Upper lobe of right lung (tissue), 1 donor: Measurements from ENCODE around the gene CAMSAP1. TPM values are rescaled to one million over a fixed set of nuclear protein-coding genes. Genes with fewer than 3 reads are reported as not detected.
A peak's percentile ranks its signal among the peaks of the same experiment; 100 is the strongest.

Experiments used
- ATAC-seq: fragments of 200-7000 bp; cut with Tn5 transposase; one replicate; pipeline ENCODE4 v1.9.1; 2020; ENCODE audit warnings: mild to moderate bottlenecking, moderate library complexity
- DNase-seq: peaks from one replicate; pipeline ENCODE4 v3.0.0-alpha.2; 2020
- H3K27ac ChIP-seq: fragments of 200-600 bp; one replicate; pipeline ENCODE4 v1.8.0; 2022
- H3K27me3 ChIP-seq: fragments of 200-600 bp; one replicate; pipeline ENCODE4 v1.8.0; 2022; ENCODE audit warnings: mild to moderate bottlenecking
- H3K36me3 ChIP-seq: fragments of 200-600 bp; one replicate; pipeline ENCODE4 v1.8.0; 2022
- H3K4me1 ChIP-seq: fragments of 200-600 bp; one replicate; pipeline ENCODE4 v1.8.0; 2022
- H3K4me3 ChIP-seq: fragments of 200-600 bp; one replicate; pipeline ENCODE4 v1.8.0; 2022; ENCODE audit warnings: mild to moderate bottlenecking
- H3K9me3 ChIP-seq: fragments of 200-600 bp; one replicate; pipeline ENCODE4 v1.8.0; 2022
- CTCF ChIP-seq: fragments of 200-600 bp; IDR thresholded peaks from one replicate; pipeline ENCODE4 v1.8.0; 2022; ENCODE audit warnings: antibody characterized with exemption
- intact Hi-C: fragments of 100-400 bp; cut with DNase I; formaldehyde crosslinking; loops from one replicate; pipeline ENCODE4 v1.11.0; 2022
- total RNA-seq: library from RNA; stranded (reverse); fragmentation: NEBNext Ultra II Directional; extraction: Animal tissue kit (Norgen Biotek cat#: 25700); gene quantifications from one replicate; pipeline ENCODE4 v1.2.1, GENCODE V29; 2021
- donor health status: DM: no; HTN: yes; CAD: no; lungs with severe emphysema.

CAMSAP1 gene
- total RNA-seq, 1 donor from 2014 or later, result 26.5 TPM

- peaks cover 4% of the 10 kb centered on the region for H3K9me3 ChIP-seq
- H3K36me3 ChIP-seq, result peaks cover 6% of the 10 kb centered on the region
- no peak for TF ChIP-seq CTCF
- peaks cover 27% of the 10 kb centered on the region for H3K4me1 ChIP-seq
- H3K27ac ChIP-seq, result no peak overlapping the region
- no peak for DNase-seq
- no peak for ATAC-seq
- H3K27me3 ChIP-seq, result no peaks in the 10 kb centered on the region
- intact Hi-C loops, result no loop called here
- H3K4me3 ChIP-seq, result no peak overlapping the region
Measured at GRCh38 chr9:135910216-135910615, 2.9 kb upstream of the CAMSAP1 start.

DNA sequence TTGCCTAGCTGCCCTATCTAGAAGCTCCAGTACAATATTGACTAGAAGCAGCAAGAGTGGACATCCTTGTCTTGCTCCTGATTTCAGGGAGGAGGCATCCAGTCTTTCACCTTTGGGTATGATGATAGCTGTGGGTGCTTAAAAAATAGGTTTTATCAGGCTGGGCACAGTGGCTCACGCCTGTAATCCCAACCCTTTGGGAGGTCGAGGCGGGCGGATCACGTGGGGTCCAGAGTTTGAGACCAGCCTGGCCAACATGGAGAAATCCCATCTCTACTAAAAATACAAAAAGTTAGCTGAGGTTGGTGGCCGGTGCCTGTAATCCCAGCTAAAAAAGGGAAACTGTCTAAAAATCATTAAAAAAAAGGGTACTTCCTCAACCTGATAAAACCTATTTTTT is 2.0 kb upstream of the CAMSAP1 start:
- DNase-seq (peak; percentile 37), ATAC-seq (no peak)
- H3K4me1 ChIP-seq, result peaks cover 30% of the 10 kb centered on the region
- intact Hi-C loops, result no loop called here
- H3K36me3 ChIP-seq, result peaks cover 6% of the 10 kb centered on the region
- H3K9me3 ChIP-seq, result no peaks in the 10 kb centered on the region
- no peak for TF ChIP-seq CTCF
- H3K27ac ChIP-seq, result no peak overlapping the region
- no peaks in the 10 kb centered on the region for H3K27me3 ChIP-seq
- H3K4me3 ChIP-seq, result peak overlapping the region; percentile 76

GRCh38 chr9:135908754-135909204 is 1.4 kb upstream of the CAMSAP1 start:
- intact Hi-C loops, result no loop called here
- no peak for ATAC-seq
- Histone ChIP-seq H3K4me3 (peak overlapping the region; percentile 76), H3K27ac (peak overlapping the region; percentile 82), H3K27me3 (no peaks in the 10 kb centered on the region), H3K36me3 (peaks cover 3% of the 10 kb centered on the region), H3K4me1 (peaks cover 30% of the 10 kb centered on the region), H3K9me3 (no peaks in the 10 kb centered on the region)
- TF ChIP-seq CTCF, result no peak
- peak; percentile 71 for DNase-seq

DNA sequence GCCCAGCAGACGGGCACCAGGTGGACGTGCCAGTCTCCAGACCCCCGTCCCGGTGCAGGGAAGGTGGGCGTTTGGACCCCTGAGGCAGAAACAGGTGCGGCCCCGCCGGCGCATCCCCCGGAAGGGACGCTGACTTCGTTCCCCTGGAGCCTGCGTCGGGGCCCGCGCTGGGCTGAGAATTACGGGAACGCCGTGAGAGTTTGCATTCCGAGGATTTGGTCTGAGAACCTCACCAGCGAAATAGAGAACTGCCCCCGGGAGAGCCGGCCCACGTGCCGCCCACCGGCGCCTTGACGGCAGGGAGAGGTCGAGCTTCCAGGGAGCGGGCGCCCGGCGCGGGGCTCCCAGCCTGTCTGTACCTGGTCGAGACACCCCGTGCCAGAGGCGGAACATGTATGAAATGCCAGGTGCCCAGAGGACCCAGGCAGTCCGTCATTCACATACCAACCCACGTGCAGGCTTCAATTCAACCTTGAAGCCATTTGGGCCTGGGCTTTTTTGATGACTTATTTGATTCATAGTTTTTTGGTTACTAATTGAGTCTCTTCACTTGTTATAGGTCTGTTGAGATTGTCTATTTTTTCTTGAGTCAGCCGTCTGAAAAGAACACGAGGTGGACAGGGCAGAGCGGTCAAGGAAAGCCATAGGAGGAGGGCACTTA is 877 bp upstream of the CAMSAP1 start:
- H3K27me3 ChIP-seq, result no peaks in the 10 kb centered on the region
- H3K36me3 ChIP-seq, result no peaks in the 10 kb centered on the region
- DNase-seq, result no peak
- peak overlapping the region; percentile 76 for H3K4me3 ChIP-seq
- peak overlapping the region; percentile 82 for H3K27ac ChIP-seq
- intact Hi-C loops, result no loop called here
- no peak for TF ChIP-seq CTCF
- no peaks in the 10 kb centered on the region for H3K9me3 ChIP-seq
- ATAC-seq, result no peak
- peaks cover 30% of the 10 kb centered on the region for H3K4me1 ChIP-seq

DNA sequence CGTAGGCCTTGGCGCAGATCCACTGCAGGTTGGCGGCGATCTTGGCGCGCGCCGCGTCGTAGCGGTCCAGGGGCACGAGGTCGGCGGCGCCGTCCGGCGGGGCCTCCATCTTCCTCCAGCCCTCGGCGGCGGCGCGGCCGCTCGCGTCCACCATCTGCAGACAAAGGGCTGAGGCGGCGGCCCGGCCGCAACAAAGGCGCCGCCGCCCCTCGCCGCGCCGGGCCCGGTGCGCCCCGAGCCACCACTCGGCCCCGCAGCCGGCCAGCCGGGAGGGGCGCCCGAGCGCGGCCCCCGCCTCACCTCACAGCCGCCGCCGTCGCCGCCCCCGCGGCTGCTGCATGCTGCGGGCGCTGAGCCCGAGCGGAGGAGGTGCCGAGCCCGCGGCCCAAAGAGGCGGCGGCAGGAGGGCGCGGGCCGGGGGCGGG is 328 bp downstream of the CAMSAP1 start:
- H3K4me3 ChIP-seq, result peak overlapping the region; percentile 66
- H3K9me3 ChIP-seq, result no peaks in the 10 kb centered on the region
- DNase-seq, result peak; percentile 79
- ATAC-seq, result no peak
- no peak overlapping the region for H3K27ac ChIP-seq
- intact Hi-C loops, result no loop called here
- no peak for TF ChIP-seq CTCF
- H3K4me1 ChIP-seq, result peaks cover 40% of the 10 kb centered on the region
- no peaks in the 10 kb centered on the region for H3K36me3 ChIP-seq
- no peaks in the 10 kb centered on the region for H3K27me3 ChIP-seq
